ENCODE data around the gene CD6. TPM values are rescaled to one million over a fixed set of nuclear protein-coding genes. Genes with fewer than 3 reads are reported as not detected.

The CD6 gene
- total and polyA plus RNA-seq, 2 experiments from 2014 or later = 4.2 TPM; not detected in 1

DNA sequence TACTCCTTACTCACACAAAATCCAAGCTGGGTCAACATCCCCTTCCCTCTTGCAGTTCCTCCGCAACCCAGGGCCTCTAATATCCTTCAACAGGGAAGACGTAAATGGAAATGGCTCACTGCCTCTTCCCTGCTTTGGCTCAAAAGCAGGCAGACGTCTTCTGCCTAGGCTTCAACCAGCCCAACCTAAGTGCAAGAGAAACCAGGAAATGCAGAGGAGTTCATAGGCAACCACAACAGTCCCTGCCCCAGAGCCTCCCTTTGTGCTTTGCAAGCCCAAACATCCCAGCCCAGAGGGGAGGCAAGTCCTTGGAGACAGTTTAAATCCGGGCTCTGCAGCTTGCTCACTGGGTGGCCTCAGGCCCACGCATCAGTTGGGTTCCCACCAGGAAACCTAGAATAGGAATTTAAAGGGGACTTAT, 33.3 kb downstream of the CD6 start:
- Histone ChIP-seq H3K36me3 (no peaks in the 10 kb centered on the region), H3K27me3 (peaks cover 42% of the 10 kb centered on the region), H3K27ac (no peak overlapping the region), H3K4me3 (no peak overlapping the region), H3K9me3 (ENCODE audit: low read depth) (no peaks in the 10 kb centered on the region), H3K4me1 (ENCODE audit: low read depth) (peaks cover 4% of the 10 kb centered on the region)
- DNase-seq (ENCODE audit: low read depth in 1 of 2, low spot score in 1 of 2) = peak in 1 of 2 donors; percentile 65
- TF ChIP-seq, protein P1, sequence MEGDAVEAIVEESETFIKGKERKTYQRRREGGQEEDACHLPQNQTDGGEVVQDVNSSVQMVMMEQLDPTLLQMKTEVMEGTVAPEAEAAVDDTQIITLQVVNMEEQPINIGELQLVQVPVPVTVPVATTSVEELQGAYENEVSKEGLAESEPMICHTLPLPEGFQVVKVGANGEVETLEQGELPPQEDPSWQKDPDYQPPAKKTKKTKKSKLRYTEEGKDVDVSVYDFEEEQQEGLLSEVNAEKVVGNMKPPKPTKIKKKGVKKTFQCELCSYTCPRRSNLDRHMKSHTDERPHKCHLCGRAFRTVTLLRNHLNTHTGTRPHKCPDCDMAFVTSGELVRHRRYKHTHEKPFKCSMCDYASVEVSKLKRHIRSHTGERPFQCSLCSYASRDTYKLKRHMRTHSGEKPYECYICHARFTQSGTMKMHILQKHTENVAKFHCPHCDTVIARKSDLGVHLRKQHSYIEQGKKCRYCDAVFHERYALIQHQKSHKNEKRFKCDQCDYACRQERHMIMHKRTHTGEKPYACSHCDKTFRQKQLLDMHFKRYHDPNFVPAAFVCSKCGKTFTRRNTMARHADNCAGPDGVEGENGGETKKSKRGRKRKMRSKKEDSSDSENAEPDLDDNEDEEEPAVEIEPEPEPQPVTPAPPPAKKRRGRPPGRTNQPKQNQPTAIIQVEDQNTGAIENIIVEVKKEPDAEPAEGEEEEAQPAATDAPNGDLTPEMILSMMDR (IDR thresholded peaks at IDR 0.05; ENCODE audit: low read depth, low read length) = no peak

DNA sequence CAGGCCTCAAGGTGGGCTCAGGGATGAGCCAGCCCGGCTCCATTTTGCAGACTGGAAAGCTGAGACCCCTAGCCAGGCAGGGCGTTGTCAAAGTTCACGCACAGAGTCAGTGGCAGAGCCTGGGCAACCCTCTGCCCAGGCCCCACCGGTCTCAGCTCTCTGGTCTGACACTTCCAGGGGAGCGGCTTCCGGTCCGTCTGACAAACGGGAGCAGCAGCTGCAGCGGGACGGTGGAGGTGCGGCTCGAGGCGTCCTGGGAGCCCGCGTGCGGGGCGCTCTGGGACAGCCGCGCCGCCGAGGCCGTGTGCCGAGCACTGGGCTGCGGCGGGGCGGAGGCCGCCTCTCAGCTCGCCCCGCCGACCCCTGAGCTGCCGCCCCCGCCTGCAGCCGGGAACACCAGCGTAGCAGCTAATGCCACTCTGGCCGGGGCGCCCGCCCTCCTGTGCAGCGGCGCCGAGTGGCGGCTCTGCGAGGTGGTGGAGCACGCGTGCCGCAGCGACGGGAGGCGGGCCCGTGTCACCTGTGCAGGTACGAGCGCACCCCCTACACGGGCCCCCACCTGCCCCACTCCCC, 36.0 kb downstream of the CD6 start:
- Histone ChIP-seq H3K27me3 (peaks cover 35% of the 10 kb centered on the region), H3K9me3 (ENCODE audit: low read depth) (no peaks in the 10 kb centered on the region), H3K27ac (no peak overlapping the region), H3K36me3 (no peaks in the 10 kb centered on the region), H3K4me1 (ENCODE audit: low read depth) (peaks cover 8% of the 10 kb centered on the region), H3K4me3 (peak overlapping the region; percentile 32)
- DNase-seq (ENCODE audit: low read depth in 1 of 2, low spot score in 1 of 2) = peak in 1 of 2 donors; percentile 50
- TF ChIP-seq, protein P1 (IDR thresholded peaks at IDR 0.05; ENCODE audit: low read depth, low read length) = no peak

DNA sequence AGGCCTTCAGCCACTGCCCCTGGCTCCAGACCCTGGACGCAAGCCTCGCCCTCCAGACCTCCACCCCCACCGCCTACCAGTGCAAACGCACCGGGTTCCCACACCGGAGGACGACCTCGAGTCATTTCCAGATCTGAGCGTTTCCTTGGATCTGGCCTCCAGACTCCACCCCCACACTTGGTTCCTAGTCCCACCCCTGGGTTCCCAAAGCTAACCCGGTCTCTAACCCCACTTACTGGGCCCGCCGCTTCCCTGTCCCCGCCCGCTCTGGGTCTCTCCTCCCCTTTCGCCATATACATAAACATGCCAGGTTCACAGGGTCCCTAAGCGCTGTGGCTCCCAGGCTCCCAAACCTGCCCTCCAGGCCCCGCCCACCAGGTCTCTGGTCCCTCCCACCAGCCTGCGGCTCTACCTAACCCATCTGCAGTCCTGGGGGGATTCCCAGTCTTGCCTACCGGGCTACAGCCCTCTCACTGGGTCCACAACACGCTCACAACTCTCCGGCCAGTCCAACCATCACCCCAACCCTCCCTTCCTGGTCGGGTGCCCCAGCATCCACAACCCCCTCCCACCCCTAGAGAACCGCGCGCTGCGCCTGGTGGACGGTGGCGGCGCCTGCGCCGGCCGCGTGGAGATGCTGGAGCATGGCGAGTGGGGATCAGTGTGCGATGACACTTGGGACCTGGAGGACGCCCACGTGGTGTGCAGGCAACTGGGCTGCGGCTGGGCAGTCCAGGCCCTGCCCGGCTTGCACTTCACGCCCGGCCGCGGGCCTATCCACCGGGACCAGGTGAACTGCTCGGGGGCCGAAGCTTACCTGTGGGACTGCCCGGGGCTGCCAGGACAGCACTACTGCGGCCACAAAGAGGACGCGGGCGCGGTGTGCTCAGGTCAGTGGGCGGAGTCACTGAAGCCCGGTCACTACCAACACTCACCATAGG, 36.7 kb downstream of the CD6 start:
- Histone ChIP-seq H3K4me3 (peak overlapping the region; percentile 32), H3K36me3 (no peaks in the 10 kb centered on the region), H3K27me3 (peaks cover 35% of the 10 kb centered on the region), H3K9me3 (ENCODE audit: low read depth) (no peaks in the 10 kb centered on the region), H3K4me1 (ENCODE audit: low read depth) (peaks cover 8% of the 10 kb centered on the region), H3K27ac (no peak overlapping the region)
- TF ChIP-seq, protein P1 (IDR thresholded peaks at IDR 0.05; ENCODE audit: low read depth, low read length) = no peak
- DNase-seq (ENCODE audit: low read depth in 1 of 2, low spot score in 1 of 2) = peak in 1 of 2 donors; percentile 38

DNA sequence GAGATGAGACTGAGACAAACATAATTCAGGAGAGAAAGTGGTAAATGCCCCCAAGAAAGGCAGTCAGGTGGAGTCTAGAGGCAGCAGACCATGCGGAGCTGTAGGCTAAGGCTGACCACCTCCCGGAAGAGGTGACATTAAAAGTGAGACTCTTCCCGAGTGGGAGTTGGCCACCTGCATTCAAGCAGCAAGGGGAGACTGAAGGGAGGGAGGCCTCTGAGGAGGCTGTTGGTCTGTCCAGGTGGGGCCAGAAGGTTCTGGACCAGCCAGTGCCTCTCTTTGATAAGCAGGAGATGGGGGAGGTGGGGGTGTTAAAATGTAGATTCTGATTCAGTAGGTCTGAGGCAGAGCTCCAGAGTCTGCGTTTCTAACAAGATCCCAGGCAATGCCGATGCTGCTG, 37.5 kb downstream of the CD6 start:
- Histone ChIP-seq H3K4me1 (ENCODE audit: low read depth) (peaks cover 8% of the 10 kb centered on the region), H3K27me3 (peaks cover 35% of the 10 kb centered on the region), H3K9me3 (ENCODE audit: low read depth) (no peaks in the 10 kb centered on the region), H3K4me3 (no peak overlapping the region), H3K27ac (no peak overlapping the region), H3K36me3 (no peaks in the 10 kb centered on the region)
- no peak for DNase-seq (ENCODE audit: low read depth in 1 of 2, low spot score in 1 of 2)
- TF ChIP-seq, protein P1 (IDR thresholded peaks at IDR 0.05; ENCODE audit: low read depth, low read length) = no peak

DNA sequence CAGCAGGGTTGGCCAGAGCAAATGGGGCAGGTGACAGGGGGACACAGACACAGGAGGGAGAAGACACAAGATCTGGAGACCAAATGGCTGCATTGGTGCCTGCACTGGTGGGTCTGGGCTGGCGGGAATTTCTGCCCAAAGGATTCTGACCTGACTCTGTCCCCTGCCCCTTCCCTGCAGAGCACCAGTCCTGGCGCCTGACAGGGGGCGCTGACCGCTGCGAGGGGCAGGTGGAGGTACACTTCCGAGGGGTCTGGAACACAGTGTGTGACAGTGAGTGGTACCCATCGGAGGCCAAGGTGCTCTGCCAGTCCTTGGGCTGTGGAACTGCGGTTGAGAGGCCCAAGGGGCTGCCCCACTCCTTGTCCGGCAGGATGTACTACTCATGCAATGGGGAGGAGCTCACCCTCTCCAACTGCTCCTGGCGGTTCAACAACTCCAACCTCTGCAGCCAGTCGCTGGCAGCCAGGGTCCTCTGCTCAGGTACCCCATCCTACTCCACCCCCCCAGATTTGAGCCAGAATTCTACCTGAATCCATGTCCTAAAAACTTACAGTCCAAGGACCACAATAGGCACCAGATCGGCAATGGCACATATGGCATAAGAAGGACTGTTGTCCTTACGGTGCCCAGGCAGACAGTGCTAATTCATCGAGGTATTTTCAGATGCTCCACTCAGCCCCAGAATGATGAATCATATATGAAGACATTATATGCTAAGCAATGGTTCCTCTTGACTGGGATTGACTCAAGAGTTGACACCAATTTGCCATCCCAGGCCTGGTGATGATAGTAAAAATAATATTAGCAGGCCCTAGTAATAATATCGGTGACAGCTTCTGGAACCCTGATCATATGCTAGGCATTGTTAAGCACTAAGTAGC, 38.2 kb downstream of the CD6 start:
- H3K27me3 ChIP-seq = peaks cover 35% of the 10 kb centered on the region

More for the DNA sequence above, 38.2 kb downstream of the CD6 start:
- H3K4me3 ChIP-seq = no peak overlapping the region
- TF ChIP-seq, protein P1 (IDR thresholded peaks at IDR 0.05; ENCODE audit: low read depth, low read length) = no peak
- H3K27ac ChIP-seq = no peak overlapping the region
- H3K9me3 ChIP-seq (ENCODE audit: low read depth) = no peaks in the 10 kb centered on the region
- DNase-seq (ENCODE audit: low read depth in 1 of 2, low spot score in 1 of 2) = no peak
- H3K36me3 ChIP-seq = no peaks in the 10 kb centered on the region
- H3K4me1 ChIP-seq (ENCODE audit: low read depth) = peaks cover 5% of the 10 kb centered on the region
